Neutrophil (primary cell): ENCODE data around the gene PHETA2.
"Not testable (repeated sequence)": the region's sequence is repeated elsewhere in the genome, so short reads cannot be mapped to it uniquely, and the experiment has no call there.

Experiments
- H3K27ac ChIP-seq: fragments of 200-600 bp; sonication (generic); 2 replicates; pipeline ENCODE4 v1.5.1; 2016; ENCODE audit warnings: mild to moderate bottlenecking, moderate library complexity
- H3K27me3 ChIP-seq: fragments of 200-600 bp; sonication (generic); 2 replicates; pipeline ENCODE4 v1.6.0; 2016; ENCODE audit warnings: mild to moderate bottlenecking
- H3K36me3 ChIP-seq: fragments of 200-600 bp; sonication (generic); 2 replicates; pipeline ENCODE4 v1.5.1; 2017
- H3K4me1 ChIP-seq, 2 experiments: fragments of 200-600 bp in 1 of 2; sonication (generic) in 1 of 2; 1 replicate in 1 of 2; 2 replicates in 1 of 2; pipeline versions ENCODE4 v1.5.1 to v1.6.1; 2013 to 2016; ENCODE audit warnings: low read depth in 1 of 2, low read length in 1 of 2, mild to moderate bottlenecking in 1 of 2, moderate library complexity in 1 of 2; ENCODE audit not compliant: control insufficient read depth in 1 of 2, insufficient read depth in 1 of 2
- H3K4me3 ChIP-seq, 2 experiments: fragments of 200-600 bp in 1 of 2; sonication (generic) in 1 of 2; 1 replicate in 1 of 2; 2 replicates in 1 of 2; pipeline ENCODE4 v1.5.1; 2013 to 2016; ENCODE audit warnings: low read depth in 1 of 2, low read length in 1 of 2, mild to moderate bottlenecking in 1 of 2, moderate library complexity in 1 of 2
- H3K9me3 ChIP-seq: fragments of 200-600 bp; sonication (generic); 2 replicates; pipeline ENCODE4 v1.5.1; 2016
- CTCF ChIP-seq: fragments of 200-600 bp; sonication (generic); IDR thresholded peaks from 2 replicates; pipeline ENCODE4 v1.5.1; 2016; ENCODE audit warnings: antibody characterized with exemption

Gene PHETA2

GRCh38 chr22:42116848-42117424 lies 42.9 kb downstream of the PHETA2 start:
- no peak overlapping the region for H3K27ac ChIP-seq
- no peak overlapping the region for H3K4me3 ChIP-seq
- H3K9me3 ChIP-seq = peaks cover 8% of the 10 kb centered on the region
- TF ChIP-seq CTCF = no peak
- peaks cover 17% of the 10 kb centered on the region for H3K27me3 ChIP-seq
- no peaks in the 10 kb centered on the region for H3K36me3 ChIP-seq
- peaks cover 6 to 8% of the 10 kb centered on the region in 2 experiments for H3K4me1 ChIP-seq

- H3K4me3 ChIP-seq, H3K4me1 ChIP-seq, H3K9me3 ChIP-seq, H3K27ac ChIP-seq, H3K36me3 ChIP-seq: not testable (repeated sequence)
- peaks cover 17% of the 10 kb centered on the region for H3K27me3 ChIP-seq
Observed at GRCh38 chr22:42120231-42121021, 46.4 kb downstream of the PHETA2 start.

- not testable (repeated sequence) for H3K36me3 ChIP-seq, H3K4me1 ChIP-seq, H3K4me3 ChIP-seq, H3K27ac ChIP-seq, H3K9me3 ChIP-seq
- peaks cover 17% of the 10 kb centered on the region for H3K27me3 ChIP-seq
Observed at GRCh38 chr22:42123529-42123928, 49.5 kb downstream of the PHETA2 start.

GRCh38 chr22:42127606-42128005 lies 53.6 kb downstream of the PHETA2 start:
- H3K4me3 ChIP-seq = no peak overlapping the region
- H3K27me3 ChIP-seq = no peaks in the 10 kb centered on the region
- H3K36me3 ChIP-seq = no peaks in the 10 kb centered on the region
- no peak overlapping the region for H3K27ac ChIP-seq
- no peaks in the 10 kb centered on the region for H3K9me3 ChIP-seq
- no peaks in the 10 kb centered on the region for H3K4me1 ChIP-seq
- no peak for TF ChIP-seq CTCF

- not testable (repeated sequence) for H3K36me3 ChIP-seq, H3K9me3 ChIP-seq, H3K27me3 ChIP-seq, H3K4me3 ChIP-seq, H3K4me1 ChIP-seq, H3K27ac ChIP-seq
Observed at GRCh38 chr22:42128007-42128406, 54.0 kb downstream of the PHETA2 start.
